Smooth muscle cell (in vitro differentiated cells): ENCODE measurements around the gene GLB1L3. TPM values are rescaled to one million over a fixed set of nuclear protein-coding genes. Genes with fewer than 3 reads are reported as not detected.

Experiments used
- DNase-seq: peaks from one replicate; lab custom pipeline; 2025; ENCODE audit not compliant: unreplicated experiment; lab: John Stamatoyannopoulos, UW
- H2AFZ ChIP-seq: fragments of 200-600 bp; sonication (generic); 2 replicates; pipeline ENCODE4 v1.6.0; 2016; ENCODE audit warnings: antibody characterized with exemption, low read depth, mild to moderate bottlenecking
- H3F3A ChIP-seq: fragments of 200-600 bp; sonication (generic); 2 replicates; pipeline ENCODE4 v1.6.0; 2017; ENCODE audit warnings: antibody characterized with exemption, low read depth
- H3K27ac ChIP-seq: fragments of 200-600 bp; sonication (generic); 2 replicates; pipeline ENCODE4 v1.5.1; 2016; ENCODE audit warnings: low read depth, mild to moderate bottlenecking
- H3K27me3 ChIP-seq: fragments of 200-600 bp; sonication (generic); 2 replicates; pipeline ENCODE4 v1.6.1; 2016; ENCODE audit warnings: low read depth, mild to moderate bottlenecking
- H3K36me3 ChIP-seq: fragments of 200-600 bp; sonication (generic); 2 replicates; pipeline ENCODE4 v1.5.1; 2016; ENCODE audit warnings: low read depth
- H3K4me1 ChIP-seq: fragments of 200-600 bp; sonication (generic); 2 replicates; pipeline ENCODE4 v1.5.1; 2016; ENCODE audit warnings: low read depth
- H3K4me2 ChIP-seq: fragments of 200-600 bp; sonication (generic); 2 replicates; pipeline ENCODE4 v1.6.0; 2016; ENCODE audit warnings: mild to moderate bottlenecking
- H3K4me3 ChIP-seq: fragments of 200-600 bp; sonication (generic); 2 replicates; pipeline ENCODE4 v1.5.1; 2016; ENCODE audit warnings: mild to moderate bottlenecking
- H3K79me2 ChIP-seq: fragments of 200-600 bp; sonication (generic); 2 replicates; pipeline ENCODE4 v1.6.0; 2016; ENCODE audit warnings: low read depth, mild to moderate bottlenecking
- H3K9ac ChIP-seq: fragments of 200-600 bp; sonication (generic); 2 replicates; pipeline ENCODE4 v1.6.0; 2016; ENCODE audit warnings: low read depth
- H3K9me3 ChIP-seq: fragments of 200-600 bp; sonication (generic); replicated peaks from 2 replicates; pipeline ENCODE4 v1.5.1; 2016; ENCODE audit warnings: low read depth
- H4K20me1 ChIP-seq: fragments of 200-600 bp; sonication (generic); 2 replicates; pipeline ENCODE4 v1.6.0; 2016; ENCODE audit warnings: low read depth
- WGBS: methylation state at CpG from one replicate; pipeline ENCODE4 v1.1.7; 2016; ENCODE audit warnings: low lambda C conversion rate; 5-methylcytosine and 5-hydroxymethylcytosine counted together
- polyA plus RNA-seq: library from polyadenylated mRNA; unstranded; fragments of >200 nt; fragmentation: Nextera tagmentation; extraction: Ambion mirVana; gene quantifications from 2 replicates; pipeline ENCODE4 v1.2.1, GENCODE V29; 2016
- total RNA-seq: library from RNA; depleted of rRNA; stranded (reverse); fragments of >200 nt; gene quantifications from 2 replicates; pipeline ENCODE4 v1.2.3, GENCODE V29; 2014
- TF ChIP-seq, protein P1 (sequence below): fragments of 200-600 bp; sonication (generic); IDR thresholded peaks from 2 replicates; pipeline ENCODE4 v1.5.1; 2017; ENCODE audit warnings: borderline replicate concordance, mild to moderate bottlenecking, antibody characterized with exemption; ENCODE audit not compliant: insufficient read depth, poor library complexity, severe bottlenecking

The GLB1L3 gene
- total and polyA plus RNA-seq, 2 experiments from 2014 or later = not detected

DNA sequence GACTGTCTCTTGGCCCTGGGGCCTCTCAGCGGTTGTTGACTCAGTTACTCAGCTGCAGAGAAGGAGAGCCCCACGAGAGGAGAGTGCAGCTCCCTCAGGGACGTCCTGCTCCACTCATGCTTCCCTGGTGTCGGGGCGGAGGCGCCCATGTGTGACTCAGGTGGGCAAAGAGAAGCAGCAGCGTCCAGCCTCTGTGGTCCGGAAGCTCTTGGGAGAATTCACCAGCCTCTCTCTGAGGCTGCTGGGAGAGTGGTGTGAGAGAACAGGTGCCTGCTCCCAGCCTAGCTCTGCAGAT is 81.3 kb downstream of the GLB1L3 start:
- no peak overlapping the region for H3K27ac ChIP-seq
- no peaks in the 10 kb centered on the region for H3K4me1 ChIP-seq
- no peaks in the 10 kb centered on the region for H3K36me3 ChIP-seq
- H3K4me3 ChIP-seq = no peak overlapping the region
- no peak for DNase-seq
- no peak overlapping the region for H3K9ac ChIP-seq
- H3K9me3 ChIP-seq = no peaks in the 10 kb centered on the region
- no peaks in the 10 kb centered on the region for H3K27me3 ChIP-seq
- H3K79me2 ChIP-seq = no peaks in the 10 kb centered on the region
- H3K4me2 ChIP-seq = no peak overlapping the region
- 91% methylated on average over 8 of the region's 8 CpGs for WGBS
- TF ChIP-seq, protein P1, sequence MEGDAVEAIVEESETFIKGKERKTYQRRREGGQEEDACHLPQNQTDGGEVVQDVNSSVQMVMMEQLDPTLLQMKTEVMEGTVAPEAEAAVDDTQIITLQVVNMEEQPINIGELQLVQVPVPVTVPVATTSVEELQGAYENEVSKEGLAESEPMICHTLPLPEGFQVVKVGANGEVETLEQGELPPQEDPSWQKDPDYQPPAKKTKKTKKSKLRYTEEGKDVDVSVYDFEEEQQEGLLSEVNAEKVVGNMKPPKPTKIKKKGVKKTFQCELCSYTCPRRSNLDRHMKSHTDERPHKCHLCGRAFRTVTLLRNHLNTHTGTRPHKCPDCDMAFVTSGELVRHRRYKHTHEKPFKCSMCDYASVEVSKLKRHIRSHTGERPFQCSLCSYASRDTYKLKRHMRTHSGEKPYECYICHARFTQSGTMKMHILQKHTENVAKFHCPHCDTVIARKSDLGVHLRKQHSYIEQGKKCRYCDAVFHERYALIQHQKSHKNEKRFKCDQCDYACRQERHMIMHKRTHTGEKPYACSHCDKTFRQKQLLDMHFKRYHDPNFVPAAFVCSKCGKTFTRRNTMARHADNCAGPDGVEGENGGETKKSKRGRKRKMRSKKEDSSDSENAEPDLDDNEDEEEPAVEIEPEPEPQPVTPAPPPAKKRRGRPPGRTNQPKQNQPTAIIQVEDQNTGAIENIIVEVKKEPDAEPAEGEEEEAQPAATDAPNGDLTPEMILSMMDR = no peak
- no peak overlapping the region for H2AFZ ChIP-seq
- no peaks in the 10 kb centered on the region for H4K20me1 ChIP-seq
- H3F3A ChIP-seq = no peaks in the 10 kb centered on the region

- Histone ChIP-seq H3K36me3 (no peaks in the 10 kb centered on the region), H2AFZ (no peak overlapping the region)
Observed at GRCh38 chr11:134358165-134358855, 82.1 kb downstream of the GLB1L3 start.

DNA sequence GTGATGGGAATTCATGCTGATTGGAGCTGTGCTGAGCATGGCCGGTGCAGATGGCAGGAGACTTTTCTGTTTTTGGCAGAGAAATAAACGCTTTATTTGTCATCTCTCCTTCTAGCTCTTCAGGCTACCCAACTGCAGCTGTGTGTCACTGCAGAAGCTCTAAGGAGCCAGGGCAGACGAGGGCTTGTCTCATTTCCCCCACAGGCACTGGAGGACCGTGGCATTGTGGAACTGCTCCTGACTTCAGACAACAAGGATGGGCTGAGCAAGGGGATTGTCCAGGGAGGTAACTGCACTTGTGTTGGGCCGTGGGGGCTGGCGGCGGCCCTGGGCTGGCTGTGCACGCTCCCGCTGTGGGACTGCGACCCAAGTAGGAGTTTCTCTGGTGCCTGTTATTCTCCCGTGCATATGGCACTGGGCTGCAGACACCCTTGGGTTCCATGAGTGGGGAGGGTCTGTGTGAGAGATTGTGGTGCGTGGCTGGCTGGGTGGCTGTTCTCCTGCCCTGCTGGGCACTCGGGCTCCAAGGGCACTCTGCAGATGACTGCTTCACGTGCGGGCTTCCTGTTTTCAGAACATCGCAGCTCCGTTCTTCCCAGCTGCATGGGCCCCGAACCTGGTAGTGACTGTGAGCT is 82.8 kb downstream of the GLB1L3 start:
- Histone ChIP-seq H3K27ac (no peak overlapping the region), H3K9ac (no peak overlapping the region), H3K4me1 (no peaks in the 10 kb centered on the region), H4K20me1 (no peaks in the 10 kb centered on the region), H3K4me3 (no peak overlapping the region), H3K27me3 (no peaks in the 10 kb centered on the region), H3F3A (no peaks in the 10 kb centered on the region), H3K36me3 (no peaks in the 10 kb centered on the region), H3K9me3 (no peaks in the 10 kb centered on the region), H3K4me2 (no peak overlapping the region), H2AFZ (no peak overlapping the region), H3K79me2 (no peaks in the 10 kb centered on the region)
- TF ChIP-seq, protein P1 = no peak
- 94% methylated on average over 18 of the region's 18 CpGs for WGBS
- DNase-seq = no peak

More at GRCh38 chr11:134358165-134358855, 82.1 kb downstream of the GLB1L3 start:
- H3K9ac ChIP-seq = no peak overlapping the region
- TF ChIP-seq, protein P1 = no peak
- no peaks in the 10 kb centered on the region for H3K27me3 ChIP-seq
- H3K4me2 ChIP-seq = no peak overlapping the region
- H4K20me1 ChIP-seq = no peaks in the 10 kb centered on the region
- no peaks in the 10 kb centered on the region for H3K4me1 ChIP-seq
- H3K79me2 ChIP-seq = no peaks in the 10 kb centered on the region
- no peaks in the 10 kb centered on the region for H3K9me3 ChIP-seq
- DNase-seq = no peak
- H3F3A ChIP-seq = no peaks in the 10 kb centered on the region
- 93% methylated on average over 27 of the region's 27 CpGs for WGBS
- H3K27ac ChIP-seq = no peak overlapping the region
- H3K4me3 ChIP-seq = no peak overlapping the region

DNA sequence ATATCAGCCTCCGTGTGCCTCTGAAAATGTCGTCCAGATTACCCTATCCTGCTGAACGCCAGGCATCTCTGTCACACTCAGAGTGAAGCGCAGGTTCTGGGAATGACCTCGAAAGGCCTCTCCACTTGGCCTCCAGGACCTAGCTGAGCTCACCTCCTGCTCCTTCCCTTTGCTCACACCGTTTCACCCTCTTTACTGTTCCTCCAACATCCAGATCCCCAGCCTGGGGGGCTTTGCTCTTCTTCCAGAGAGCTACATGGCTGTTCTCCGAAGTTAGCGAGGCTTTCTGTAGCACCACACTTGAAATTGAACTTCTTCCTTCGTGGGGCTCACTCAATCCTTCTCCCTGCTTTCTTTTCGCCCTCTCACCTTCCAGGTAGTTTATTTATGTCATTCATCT is 83.5 kb downstream of the GLB1L3 start:
- Histone ChIP-seq H3K9ac (no peak overlapping the region), H3K27ac (no peak overlapping the region), H3K4me2 (no peak overlapping the region), H4K20me1 (no peaks in the 10 kb centered on the region), H3K27me3 (no peaks in the 10 kb centered on the region), H3K36me3 (no peaks in the 10 kb centered on the region), H3K4me1 (no peaks in the 10 kb centered on the region), H3F3A (no peaks in the 10 kb centered on the region), H3K4me3 (no peak overlapping the region), H2AFZ (no peak overlapping the region), H3K9me3 (no peaks in the 10 kb centered on the region), H3K79me2 (no peaks in the 10 kb centered on the region)
- TF ChIP-seq, protein P1 = no peak
- 88% methylated on average over 10 of the region's 10 CpGs for WGBS
- no peak for DNase-seq
